AG08396 (cell line): ENCODE data around the gene ANKFN1.
"Not testable (repeated sequence)": the region's sequence is repeated elsewhere in the genome, so short reads cannot be mapped to it uniquely, and the experiment has no call there.

Experiments
- DNase-seq: peaks from one replicate; pipeline ENCODE4 v3.0.0; 2012; ENCODE audit warnings: low spot score, mixed read lengths

Gene ANKFN1

DNA sequence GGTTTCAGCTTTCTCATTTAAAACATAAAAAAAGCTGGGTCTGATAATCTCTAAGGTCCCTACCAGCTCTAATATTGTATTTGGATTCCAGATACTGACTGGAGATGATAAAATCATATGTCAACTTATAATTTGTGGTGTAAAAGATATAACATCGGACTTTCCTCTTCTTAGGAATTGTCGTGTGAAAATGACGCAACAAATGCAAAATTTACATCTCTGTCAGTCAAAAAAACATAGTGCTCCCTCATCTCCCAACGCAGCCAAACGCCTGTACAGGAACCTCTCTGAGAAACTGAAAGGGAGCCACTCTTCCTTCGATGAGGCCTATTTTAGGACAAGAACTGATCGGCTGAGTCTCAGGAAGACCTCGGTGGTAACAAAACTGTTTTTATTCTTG, 197.3 kb downstream of the ANKFN1 start:
- DNase-seq: no peak

- no peak for DNase-seq
Observed at GRCh38 chr17:56351675-56352074, 198.4 kb downstream of the ANKFN1 start.

- no peak for DNase-seq
Observed at GRCh38 chr17:56358651-56359050, 205.4 kb downstream of the ANKFN1 start.

DNA sequence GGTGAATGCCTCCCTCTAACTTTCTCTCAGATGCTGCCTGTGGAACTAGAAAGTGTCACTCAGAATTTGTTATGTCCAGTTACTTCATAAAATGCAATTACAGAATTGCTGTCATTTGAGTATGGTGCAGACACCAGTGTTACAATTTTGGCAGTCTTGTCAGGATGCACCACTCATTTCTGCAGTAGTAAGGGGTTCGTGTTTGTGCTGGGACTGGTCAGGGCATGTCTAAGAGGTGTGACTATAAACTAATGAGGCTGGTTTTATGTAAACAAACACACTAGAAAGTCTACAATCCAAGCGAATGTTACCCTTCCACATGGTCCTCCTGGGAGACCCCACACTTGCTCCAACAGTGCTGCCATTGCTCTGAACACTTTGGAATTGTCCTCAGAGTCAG, 206.2 kb downstream of the ANKFN1 start:
- no peak for DNase-seq

GRCh38 chr17:56367366-56367765, 214.1 kb downstream of the ANKFN1 start:
- no peak for DNase-seq

- no peak for DNase-seq
Observed at GRCh38 chr17:56373981-56374833, 220.9 kb downstream of the ANKFN1 start.

GRCh38 chr17:56389356-56389755, 236.1 kb downstream of the ANKFN1 start:
- no peak for DNase-seq

DNA sequence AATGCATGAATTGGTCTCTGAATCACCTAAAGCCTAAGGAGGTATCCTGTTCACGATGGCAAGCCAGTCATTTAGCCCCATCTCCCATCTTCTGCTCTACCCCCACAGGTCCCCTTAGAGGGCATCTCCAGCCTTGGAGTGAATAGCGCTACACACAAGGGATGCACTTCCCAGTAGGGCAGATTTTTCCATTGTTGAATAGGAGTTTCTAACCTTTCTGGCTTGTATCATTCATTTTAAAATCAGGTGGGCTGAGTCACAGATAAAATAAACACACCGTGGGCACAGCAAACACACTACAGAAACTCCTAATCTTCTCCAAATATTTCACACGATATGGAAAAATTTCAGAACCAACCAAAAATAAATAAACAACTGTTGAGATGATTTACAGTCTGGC, 239.0 kb downstream of the ANKFN1 start:
- no peak for DNase-seq

- DNase-seq: no peak
Observed at GRCh38 chr17:56393156-56393555, 239.9 kb downstream of the ANKFN1 start.

DNA sequence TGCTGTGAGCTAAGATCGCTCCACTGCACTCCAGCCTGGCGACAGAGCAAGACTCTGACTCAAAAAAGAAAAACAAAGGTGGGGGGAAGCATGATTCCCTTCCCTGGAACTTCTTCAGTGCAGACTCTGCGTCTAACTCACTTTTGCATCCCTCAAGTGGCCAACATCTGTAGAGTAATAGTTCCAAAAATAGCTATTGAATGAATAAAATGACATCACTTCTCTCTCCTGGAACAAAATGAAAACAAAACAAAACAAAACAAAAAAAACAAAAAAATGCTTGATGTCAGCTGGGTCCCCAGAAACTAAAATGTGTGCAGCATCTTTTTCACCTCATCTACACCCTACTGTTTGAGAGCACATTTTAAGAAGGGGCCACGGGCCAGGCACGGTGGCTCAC, 242.5 kb downstream of the ANKFN1 start:
- DNase-seq: no peak

- no peak for DNase-seq
Observed at GRCh38 chr17:56407086-56407485, 253.8 kb downstream of the ANKFN1 start.

DNA sequence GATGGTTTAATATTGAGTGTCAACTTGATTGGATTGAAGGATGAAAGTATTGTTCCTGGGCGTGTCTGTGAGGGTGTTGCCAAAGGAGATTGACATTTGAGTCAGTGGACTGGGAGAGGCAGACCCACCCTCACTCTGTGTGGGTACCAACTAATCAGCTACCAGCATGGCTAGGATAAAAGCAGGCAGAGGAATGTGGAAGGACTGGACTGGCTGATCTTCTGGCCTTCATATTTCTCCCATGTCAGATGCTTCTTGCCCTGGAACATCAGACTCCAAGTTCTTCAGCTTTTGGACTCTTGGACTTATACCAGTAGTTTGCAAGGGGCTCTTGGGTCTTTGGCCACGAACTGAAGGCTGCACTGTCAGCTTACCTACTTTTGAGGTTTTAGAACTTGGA, 259.1 kb downstream of the ANKFN1 start:
- not testable (repeated sequence) for DNase-seq

DNA sequence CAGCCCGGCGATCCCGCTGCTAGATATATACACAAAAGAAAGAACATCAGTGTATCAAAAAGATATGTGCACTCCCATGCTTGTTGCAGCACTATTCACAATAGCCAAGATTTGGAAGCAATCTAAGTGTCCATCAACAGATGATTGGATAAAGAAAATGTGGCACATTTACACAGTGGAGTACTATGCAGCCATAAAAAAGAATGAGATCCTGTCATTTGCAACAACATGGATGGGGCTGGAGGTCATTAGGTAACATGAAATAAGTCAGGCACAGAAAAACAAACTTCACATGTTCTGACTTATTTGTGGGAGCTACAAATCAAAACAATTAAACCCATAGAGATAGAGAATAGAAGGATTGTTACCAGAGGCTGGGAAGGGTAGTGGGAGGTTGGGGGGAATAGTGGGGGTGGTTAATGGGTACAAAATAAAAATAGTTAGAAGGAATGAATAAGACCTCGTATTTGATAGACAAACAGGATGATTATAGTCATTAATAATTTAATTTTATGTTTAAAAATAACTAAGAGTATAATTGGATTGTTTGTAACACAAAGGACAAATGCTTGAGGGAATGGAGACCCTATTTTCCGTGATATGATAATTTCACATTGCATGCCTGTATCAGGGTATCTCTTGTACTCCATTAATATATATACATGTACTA, 263.5 kb downstream of the ANKFN1 start:
- no peak for DNase-seq

DNA sequence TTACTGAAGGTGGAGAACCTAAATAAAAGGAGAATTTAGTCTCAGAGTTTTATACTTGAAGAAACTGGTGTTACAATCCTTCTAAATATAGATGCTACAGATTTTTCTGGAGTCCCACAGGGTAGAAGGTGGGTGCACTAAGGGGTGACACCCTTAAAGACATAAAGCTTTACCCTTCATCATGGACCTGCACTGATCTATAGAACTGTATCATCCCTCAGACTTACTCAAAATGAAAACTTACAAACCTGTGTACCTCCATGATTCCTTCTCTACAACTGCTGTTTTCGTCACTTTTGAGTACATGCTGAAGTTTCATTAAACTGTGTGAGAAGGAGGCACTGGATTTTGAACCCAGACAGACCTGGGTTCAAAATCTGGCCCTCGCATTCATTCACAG, 270.7 kb downstream of the ANKFN1 start:
- DNase-seq: no peak

GRCh38 chr17:56424543-56425044, 271.3 kb downstream of the ANKFN1 start:
- DNase-seq: no peak

DNA sequence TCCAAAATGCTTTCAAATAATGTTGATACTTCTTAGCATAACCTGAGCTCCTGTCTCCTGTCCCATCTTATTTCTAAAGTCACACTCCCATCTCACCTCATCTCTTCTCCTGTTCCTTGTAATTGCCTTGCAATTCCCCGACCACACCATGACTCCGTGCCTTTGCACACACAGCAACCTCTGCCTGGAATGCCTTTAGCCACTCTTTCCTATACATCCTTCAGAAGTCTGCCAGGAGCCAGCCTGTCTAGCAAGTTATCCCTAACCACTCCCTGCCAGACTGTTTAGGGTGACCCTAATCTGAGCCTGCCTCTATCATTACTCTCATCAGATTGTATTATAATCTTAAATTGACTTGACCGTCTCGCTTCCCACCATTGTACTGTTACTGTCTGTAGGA, 272.2 kb downstream of the ANKFN1 start:
- DNase-seq: no peak

- no peak for DNase-seq
Observed at GRCh38 chr17:56426901-56427300, 273.6 kb downstream of the ANKFN1 start.

DNA sequence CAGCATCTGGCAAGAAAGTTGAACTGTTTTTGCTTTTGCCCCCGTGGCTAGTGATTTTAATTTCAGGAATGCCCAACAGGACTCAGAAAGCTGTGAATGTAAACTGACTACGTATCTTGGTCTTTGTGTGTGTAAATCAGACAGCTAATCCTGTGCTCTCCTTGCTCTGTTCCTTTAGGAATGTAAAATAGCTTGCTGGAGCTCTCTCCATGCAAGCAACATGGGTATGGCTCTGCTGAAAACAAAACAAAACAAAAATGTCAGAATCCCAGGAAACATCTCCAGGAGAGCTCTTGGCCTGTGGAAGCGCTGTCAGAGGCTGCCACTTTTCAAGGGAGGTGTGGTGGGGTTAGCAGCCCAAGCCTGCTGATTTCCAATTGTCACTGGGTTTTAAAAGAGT, 278.5 kb downstream of the ANKFN1 start:
- DNase-seq: peak; percentile 34

- no peak for DNase-seq
Observed at GRCh38 chr17:56432443-56432842, 279.2 kb downstream of the ANKFN1 start.

- no peak for DNase-seq
Observed at GRCh38 chr17:56434610-56435009, 281.3 kb downstream of the ANKFN1 start.

- no peak for DNase-seq
Observed at GRCh38 chr17:56436142-56436541, 282.9 kb downstream of the ANKFN1 start.

- peak; percentile 25 for DNase-seq
Observed at GRCh38 chr17:56440419-56440818, 287.1 kb downstream of the ANKFN1 start.

DNA sequence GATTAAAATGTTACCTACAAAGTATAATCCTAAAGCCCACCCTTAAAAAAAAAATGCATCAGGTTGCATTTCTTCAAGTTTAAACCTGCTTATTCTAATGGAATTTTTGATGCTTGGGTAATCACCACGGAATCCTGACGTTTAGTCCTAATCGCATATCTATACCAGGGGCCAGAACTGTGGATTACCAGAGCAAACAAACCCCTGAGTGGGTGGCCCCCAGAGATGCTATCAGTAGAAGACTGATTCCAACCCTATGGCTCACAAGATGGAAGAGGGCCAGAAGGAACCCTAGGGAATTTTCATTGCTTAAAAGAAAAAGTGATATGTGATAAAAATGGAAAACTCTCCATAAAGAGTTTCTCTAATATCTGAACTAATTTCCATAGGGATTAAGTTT, 288.0 kb downstream of the ANKFN1 start:
- DNase-seq: peak; percentile 27
